GM19099 (cell line): ENCODE data around the gene PCGF1.

Experiments
- POLR2A ChIP-seq: IDR thresholded peaks from 3 replicates; pipeline ENCODE4 v1.6.1; 2011; ENCODE audit warnings: low read depth; ENCODE audit not compliant: insufficient read length; ENCODE audit errors: extremely low read depth

PCGF1 gene

GRCh38 chr2:74527741-74528140, 20.2 kb upstream of the PCGF1 start:
- no peak for TF ChIP-seq POLR2A

DNA sequence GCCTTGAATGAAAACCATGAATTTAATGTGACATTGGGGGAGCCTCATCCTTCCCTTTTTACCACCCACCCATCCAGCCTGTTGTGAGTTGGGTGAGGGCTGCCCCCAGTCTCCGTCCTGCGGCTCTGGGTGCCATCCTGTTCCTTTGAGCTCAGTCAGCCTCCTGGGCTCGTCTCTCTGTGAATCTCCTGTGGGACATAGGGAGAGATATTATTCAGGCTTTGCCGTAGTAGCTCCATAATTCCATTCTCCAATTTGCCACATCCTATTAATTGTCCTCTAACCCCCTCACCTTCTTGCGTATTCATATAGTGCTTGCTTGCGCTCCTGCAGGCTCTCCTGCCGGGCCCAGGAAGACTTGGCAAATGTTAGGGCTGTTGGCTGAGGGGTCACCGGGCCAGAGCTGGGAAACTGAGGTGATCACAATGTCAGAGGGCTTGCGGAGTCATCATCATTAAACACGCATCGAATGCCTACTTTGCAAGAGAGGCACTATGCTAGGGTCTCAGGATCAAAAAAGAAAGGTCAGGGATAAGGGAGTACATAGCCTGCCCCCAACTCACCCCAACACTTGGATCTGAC, 19.2 kb upstream of the PCGF1 start:
- no peak for TF ChIP-seq POLR2A

DNA sequence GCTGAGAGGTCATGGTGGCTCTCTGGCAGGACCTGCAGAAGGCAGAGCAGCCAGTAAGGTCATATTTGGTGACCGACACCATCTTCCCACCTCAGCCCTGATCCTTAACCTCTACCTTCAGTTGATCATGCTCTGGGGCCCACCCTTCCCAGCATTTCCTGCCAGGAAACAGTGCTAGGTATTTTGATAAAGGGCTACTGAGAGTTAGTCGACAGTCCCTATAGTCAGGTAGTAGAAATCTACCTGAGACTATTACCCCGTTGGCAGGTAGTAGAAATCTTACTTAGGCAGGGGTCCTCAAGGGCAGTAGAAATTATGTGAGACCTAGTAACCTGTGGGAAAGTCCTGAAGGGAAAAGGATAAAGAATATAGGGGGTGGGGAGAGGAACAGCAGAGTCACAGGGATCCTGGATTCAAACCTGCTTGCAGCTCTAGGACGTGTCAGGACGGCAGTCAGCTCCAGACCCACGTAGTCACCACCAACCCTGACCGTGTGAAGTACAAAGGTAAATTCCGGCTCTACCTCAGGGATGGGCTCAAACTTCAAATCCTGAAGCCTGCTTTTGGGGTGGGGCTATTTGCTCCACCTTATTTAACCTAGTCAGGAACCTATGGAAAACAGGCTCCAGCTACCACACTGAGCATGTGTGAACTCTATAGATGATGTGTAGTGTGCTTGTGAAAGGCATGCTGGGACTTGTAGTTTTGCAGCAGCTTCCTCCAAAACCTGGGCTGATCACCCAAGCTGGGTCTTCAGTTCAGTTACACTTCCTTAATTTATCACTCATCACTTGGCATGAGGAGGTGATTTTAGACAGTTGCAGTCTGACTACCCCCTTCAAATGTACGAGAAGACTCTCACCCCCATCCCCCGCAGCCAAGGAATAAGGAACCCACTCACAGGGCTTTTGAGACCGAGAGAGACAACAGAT, 18.5 kb upstream of the PCGF1 start, which contains the start of gene DQX1:
Gene DQX1, minus strand, starts transcription at position 515 of the 932 bp plus-strand sequence. Its CDS starts 502 bp downstream, at position 13.
- no peak for TF ChIP-seq POLR2A

DNA sequence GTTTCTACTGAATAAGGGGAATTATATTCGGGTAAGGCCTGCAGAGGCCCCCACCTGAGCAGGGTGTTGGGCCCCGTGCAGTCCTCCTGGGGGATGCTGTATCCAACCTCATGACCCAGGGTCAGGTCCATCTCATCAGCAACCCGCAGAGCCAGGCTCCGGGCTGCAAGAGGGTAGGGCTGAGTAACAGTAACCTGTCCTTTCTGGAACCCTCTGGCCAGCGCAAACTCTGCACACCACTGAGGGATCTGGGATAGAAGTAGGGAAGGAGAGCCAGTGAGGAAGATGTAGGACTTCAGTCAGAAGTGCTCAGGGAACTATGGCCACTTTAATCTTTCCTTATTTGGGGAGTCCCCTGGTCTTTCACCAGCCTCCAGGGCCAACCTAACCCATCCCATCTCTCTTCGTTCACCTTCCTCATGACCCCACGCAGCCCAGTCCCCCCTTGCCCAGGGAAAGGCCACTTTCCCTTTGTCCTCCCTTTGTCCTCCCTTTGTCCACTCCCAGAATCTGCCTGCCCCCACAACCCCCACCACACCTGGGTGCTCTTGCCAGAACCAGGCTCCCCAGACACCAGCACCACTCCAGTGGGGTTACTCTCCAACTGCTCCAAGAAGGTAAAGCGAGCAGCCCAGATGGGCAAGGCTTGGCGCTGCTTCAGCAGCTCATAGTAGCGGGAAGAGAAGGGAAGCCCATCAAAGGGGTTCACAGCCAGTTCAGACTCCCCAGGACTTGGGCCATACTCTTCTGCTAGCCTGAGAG, 17.6 kb upstream of the PCGF1 start:
- TF ChIP-seq POLR2A: no peak

DNA sequence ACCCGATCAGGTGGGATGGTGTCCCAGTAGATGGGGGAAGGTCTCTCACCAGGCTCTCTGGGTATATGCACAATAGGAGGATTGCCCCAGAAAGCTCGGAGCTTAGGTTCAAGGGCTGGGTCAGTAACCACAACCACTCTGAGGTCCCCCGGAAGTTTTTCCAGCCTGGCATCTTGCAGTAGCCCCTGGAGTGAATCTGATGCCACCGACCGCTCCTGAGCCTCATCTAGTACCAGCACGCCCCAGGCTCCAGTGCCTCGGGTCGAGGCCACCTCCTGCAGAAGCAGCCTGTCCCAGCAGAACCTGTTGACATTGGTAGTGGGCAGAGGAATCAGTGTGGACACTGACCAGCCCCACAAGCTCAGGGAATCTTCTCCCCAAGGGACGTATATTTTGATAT, 16.5 kb upstream of the PCGF1 start:
- no peak for TF ChIP-seq POLR2A

- TF ChIP-seq POLR2A: no peak
These were observed 15.0 kb upstream of the PCGF1 start for GRCh38 chr2:74522516-74522915.

- TF ChIP-seq POLR2A: no peak
These were observed 9.2 kb upstream of the PCGF1 start for GRCh38 chr2:74516650-74517049.

- TF ChIP-seq POLR2A: no peak
These were observed 8.6 kb upstream of the PCGF1 start for GRCh38 chr2:74515981-74516633.

DNA sequence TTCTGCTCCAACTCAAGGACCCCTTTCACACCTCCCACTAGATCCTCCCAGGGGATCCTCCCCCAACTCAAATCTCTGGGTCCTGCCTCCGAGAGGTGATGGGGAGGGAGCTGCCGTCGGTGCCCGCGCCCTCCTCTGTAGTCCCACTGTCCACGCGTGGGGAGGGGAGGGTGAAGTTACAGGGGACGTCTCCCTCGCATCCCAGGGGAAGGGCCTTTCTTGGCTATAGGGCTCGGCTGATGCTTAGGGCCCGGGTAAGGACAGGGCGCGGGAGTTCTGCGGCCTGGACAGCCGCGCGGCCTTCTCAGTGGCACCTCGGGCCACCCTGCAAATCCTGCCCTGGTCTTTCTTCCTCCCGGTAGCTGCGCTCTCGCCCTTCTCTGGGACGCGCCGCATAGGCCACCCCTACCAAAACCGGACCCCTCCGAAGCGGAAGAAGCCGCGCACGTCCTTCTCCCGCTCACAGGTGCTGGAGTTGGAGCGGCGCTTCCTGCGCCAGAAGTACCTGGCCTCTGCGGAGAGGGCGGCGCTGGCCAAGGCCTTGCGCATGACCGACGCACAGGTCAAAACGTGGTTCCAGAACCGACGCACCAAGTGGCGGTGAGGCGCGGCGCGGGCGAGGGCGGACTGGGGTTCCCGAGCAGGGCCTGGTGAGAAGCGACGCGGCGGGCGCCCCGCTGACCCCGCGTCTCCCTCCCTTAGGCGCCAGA, 7.9 kb upstream of the PCGF1 start:
- TF ChIP-seq POLR2A: no peak

GRCh38 chr2:74514368-74515270, 7.1 kb upstream of the PCGF1 start, which contains the start of gene TLX2:
Gene TLX2 (plus strand): TSS chr2:74514450. CDS start chr2:74514807, 357 bp downstream.
- TF ChIP-seq POLR2A: no peak

- no peak for TF ChIP-seq POLR2A
These were observed 6.3 kb upstream of the PCGF1 start for GRCh38 chr2:74513605-74514367.

- no peak for TF ChIP-seq POLR2A
These were observed 5.5 kb upstream of the PCGF1 start for GRCh38 chr2:74512744-74513604.
